ENCODE measurements around the gene TNS2.

DNA sequence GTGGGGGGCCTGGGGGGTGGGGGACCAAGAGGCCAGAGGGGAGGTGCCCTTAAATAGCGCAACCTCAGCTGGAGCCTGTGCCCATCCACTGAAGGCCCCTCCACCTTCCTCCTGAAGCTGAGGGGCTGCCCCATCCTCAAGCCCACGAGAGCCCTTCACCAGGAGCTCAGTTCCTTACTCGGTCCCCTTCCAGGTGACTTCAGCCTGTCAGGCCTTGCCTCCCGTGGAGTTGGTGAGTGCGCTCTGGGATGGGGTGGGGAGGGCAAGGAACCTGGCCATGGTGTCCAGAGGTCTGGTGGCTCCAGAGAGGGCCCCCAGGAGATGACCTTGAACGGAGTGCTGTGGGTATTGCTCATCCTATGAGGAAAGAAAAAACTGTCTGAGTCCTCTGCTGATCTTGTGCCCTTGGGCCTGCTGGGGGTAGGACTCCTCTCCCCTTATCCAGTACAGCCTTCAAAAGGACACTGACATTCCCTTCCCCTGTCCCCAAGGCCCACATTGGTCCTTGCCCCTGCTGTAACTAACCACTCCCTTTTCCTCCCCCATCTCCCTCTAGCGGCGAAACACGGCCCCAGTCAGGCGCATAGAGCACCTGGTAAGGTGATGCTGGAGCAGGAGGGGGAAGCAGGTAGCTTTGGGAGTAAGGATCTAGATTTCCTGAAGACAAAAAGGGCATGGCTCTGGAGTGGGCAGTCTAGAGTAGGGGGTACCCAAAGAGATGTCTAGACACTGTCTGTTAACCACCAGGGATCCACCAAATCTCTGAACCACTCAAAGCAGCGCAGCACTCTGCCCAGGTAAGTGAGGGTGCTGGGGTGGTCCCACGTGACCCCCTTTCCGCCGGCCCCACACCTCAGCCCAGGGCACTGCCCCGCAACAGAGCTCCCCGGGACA lies 3.6 kb downstream of the TNS2 start:
- TF ChIP-seq, protein P1, sequence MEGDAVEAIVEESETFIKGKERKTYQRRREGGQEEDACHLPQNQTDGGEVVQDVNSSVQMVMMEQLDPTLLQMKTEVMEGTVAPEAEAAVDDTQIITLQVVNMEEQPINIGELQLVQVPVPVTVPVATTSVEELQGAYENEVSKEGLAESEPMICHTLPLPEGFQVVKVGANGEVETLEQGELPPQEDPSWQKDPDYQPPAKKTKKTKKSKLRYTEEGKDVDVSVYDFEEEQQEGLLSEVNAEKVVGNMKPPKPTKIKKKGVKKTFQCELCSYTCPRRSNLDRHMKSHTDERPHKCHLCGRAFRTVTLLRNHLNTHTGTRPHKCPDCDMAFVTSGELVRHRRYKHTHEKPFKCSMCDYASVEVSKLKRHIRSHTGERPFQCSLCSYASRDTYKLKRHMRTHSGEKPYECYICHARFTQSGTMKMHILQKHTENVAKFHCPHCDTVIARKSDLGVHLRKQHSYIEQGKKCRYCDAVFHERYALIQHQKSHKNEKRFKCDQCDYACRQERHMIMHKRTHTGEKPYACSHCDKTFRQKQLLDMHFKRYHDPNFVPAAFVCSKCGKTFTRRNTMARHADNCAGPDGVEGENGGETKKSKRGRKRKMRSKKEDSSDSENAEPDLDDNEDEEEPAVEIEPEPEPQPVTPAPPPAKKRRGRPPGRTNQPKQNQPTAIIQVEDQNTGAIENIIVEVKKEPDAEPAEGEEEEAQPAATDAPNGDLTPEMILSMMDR (IDR thresholded peaks at IDR 0.05): peak; percentile 21 to 93 (median 87)
- TF ChIP-seq POLR2A (IDR thresholded peaks at IDR 0.05): no peak
